Stomach (tissue), 9 donors: Measurements from ENCODE around the gene TNNI2. TPM values are rescaled to one million over a fixed set of nuclear protein-coding genes. Genes with fewer than 3 reads are reported as not detected.

ENCODE experiments used
- DNase-seq, 2 donors: peaks; one replicate each; pipeline versions ENCODE4 v3.0.0 to v3.0.0-alpha.2; 2013 to 2019
- H3K27ac ChIP-seq, 5 donors: fragments of 200-600 bp in 4 of 5; sonication (generic) in 4 of 5; one replicate each; pipeline ENCODE4 v1.5.1; 2013 to 2019; ENCODE audit warnings: mild to moderate bottlenecking in 1 of 5, moderate library complexity in 1 of 5
- H3K27me3 ChIP-seq, 3 donors: fragments of 200-600 bp; sonication (generic); one replicate each; pipeline ENCODE4 v1.5.1; 2017 to 2019; ENCODE audit warnings: mixed run types in 1 of 3
- H3K36me3 ChIP-seq, 4 donors: fragments of 200-600 bp; sonication (generic); 1 replicate in 3 of 4; 2 replicates in 1 of 4; pipeline ENCODE4 v1.5.1; 2016 to 2019
- H3K4me1 ChIP-seq, 4 donors: fragments of 200-600 bp; sonication (generic); one replicate each; pipeline ENCODE4 v1.5.1; 2016 to 2019
- H3K4me3 ChIP-seq, 4 donors: fragments of 200-600 bp; sonication (generic) in 3 of 4; one replicate each; pipeline ENCODE4 v1.5.1; 2016 to 2019; ENCODE audit warnings: mild to moderate bottlenecking in 1 of 4
- H3K9me3 ChIP-seq, 4 donors: fragments of 200-600 bp; sonication (generic); one replicate each; pipeline ENCODE4 v1.5.1; 2016 to 2019
- EP300 ChIP-seq: sonication (generic); formaldehyde crosslinking; IDR thresholded peaks from one replicate; pipeline ENCODE4 v1.6.1; 2017; ENCODE audit warnings: antibody characterized with exemption
- POLR2A ChIP-seq, 4 donors: fragments of 450-650 bp; IDR thresholded peaks; one replicate each; pipeline ENCODE4 v1.6.1; 2016; ENCODE audit warnings: antibody characterized with exemption in 4 of 4, control low read depth in 2 of 4, mild to moderate bottlenecking in 1 of 4, moderate library complexity in 1 of 4
- POLR2AphosphoS5 ChIP-seq, 3 donors: sonication (generic); formaldehyde crosslinking; IDR thresholded peaks; one replicate each; pipeline ENCODE4 v1.6.1; 2016; ENCODE audit warnings: antibody characterized with exemption in 3 of 3
- WGBS, 5 donors: extraction: QIAGEN DNeasy Blood & Tissue Kit in 3 of 5; methylation state at CpG; one replicate each; pipeline versions ENCODE4 v1.1.5 to v1.1.7; 2013 to 2018; 5-methylcytosine and 5-hydroxymethylcytosine counted together
- intact Hi-C: fragments of 100-400 bp; cut with DNase I; formaldehyde crosslinking; loops from one replicate; pipeline ENCODE4 v1.15.1; 2023; ENCODE audit warnings: low total_unique reads
- polyA plus RNA-seq, 3 donors: library from polyadenylated mRNA; stranded (reverse); fragments of 200-250 nt; gene quantifications; one replicate each; pipeline ENCODE4 v1.2.3, GENCODE V29; 2013
- total RNA-seq, 5 donors: library from RNA; depleted of rRNA; stranded (reverse); fragments of >200 nt; gene quantifications; one replicate each; pipeline versions ENCODE4 v1.1.0 to v1.2.3, GENCODE V29; 2014 to 2016
- TF ChIP-seq, protein P1 (sequence below), 7 experiments: fragments of 450-650 bp in 4 of 7; fragments of 200-600 bp in 3 of 7; sonication (generic) in 3 of 7; IDR thresholded peaks; one replicate each; pipeline ENCODE4 v1.5.1; 2016 to 2019; ENCODE audit warnings: antibody characterized with exemption in 7 of 7, control low read depth in 2 of 7, mild to moderate bottlenecking in 1 of 7
- donor health status: healthy with polysubstance abuse.
- donor health status: Bipolar disorder and iron deficiency.
- donor health status: healthy.

The TNNI2 gene
- total and polyA plus RNA-seq, 8 donors: 0.93 to 23.4 (median 12.1) TPM; not detected in 4

DNA sequence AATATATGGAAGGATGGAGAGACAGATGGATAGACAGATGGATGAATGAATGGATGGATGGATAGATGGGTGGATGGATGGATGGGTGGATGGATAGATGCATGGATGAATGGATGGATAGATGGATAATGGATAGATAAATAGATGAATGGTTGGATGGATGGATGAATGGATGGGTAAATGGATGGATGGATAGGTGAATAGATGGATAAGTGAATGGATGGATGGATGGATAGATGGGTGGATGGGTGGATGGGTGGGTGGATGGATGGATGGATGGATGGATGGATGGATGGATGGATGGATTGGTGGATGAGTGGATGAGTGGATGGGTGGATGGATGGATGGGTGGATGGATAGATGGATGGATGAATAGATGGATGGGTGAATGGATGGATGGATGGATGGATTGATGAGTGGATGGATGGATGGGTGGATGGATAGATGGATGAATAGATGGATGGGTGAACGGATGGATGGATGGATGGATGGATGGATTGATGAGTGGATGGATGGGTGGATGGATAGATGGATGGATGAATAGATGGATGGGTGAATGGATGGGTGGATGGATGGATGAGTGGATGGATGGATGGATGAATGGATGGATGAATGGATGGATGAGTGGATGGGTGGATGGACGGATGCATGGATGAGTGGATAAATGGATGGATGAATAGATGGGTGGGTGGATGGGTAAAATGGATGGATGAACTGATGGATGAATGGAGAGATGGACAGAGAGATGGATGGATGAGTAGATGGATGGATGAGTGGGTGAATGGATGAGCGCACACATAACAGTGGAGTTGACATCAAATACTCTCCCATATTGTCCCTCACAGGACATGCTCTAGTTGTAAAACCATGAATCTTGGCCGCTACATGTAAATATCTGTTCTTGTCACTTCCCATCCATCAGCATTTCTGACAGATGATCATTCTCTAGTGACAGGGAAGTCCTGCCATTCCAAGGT lies 22.9 kb downstream of the TNNI2 start:
- intact Hi-C loops: no loop called here
- Histone ChIP-seq H3K36me3 (no peaks in the 10 kb centered on the region), H3K27ac (no peak overlapping the region), H3K4me1 (peaks cover 27 to 57% (median 42%) of the 10 kb centered on the region in 4 donors), H3K4me3 (no peak overlapping the region), H3K9me3 (no peaks in the 10 kb centered on the region), H3K27me3 (no peaks in the 10 kb centered on the region)
- 89 to 92% (median 91%) methylated on average over 4 of the region's 4 CpGs for WGBS, 5 donors
- TF ChIP-seq POLR2AphosphoS5 (IDR thresholded peaks at IDR 0.05) (no peak), EP300 (no peak), POLR2A (IDR thresholded peaks at IDR 0.05) (no peak)
- TF ChIP-seq, protein P1, sequence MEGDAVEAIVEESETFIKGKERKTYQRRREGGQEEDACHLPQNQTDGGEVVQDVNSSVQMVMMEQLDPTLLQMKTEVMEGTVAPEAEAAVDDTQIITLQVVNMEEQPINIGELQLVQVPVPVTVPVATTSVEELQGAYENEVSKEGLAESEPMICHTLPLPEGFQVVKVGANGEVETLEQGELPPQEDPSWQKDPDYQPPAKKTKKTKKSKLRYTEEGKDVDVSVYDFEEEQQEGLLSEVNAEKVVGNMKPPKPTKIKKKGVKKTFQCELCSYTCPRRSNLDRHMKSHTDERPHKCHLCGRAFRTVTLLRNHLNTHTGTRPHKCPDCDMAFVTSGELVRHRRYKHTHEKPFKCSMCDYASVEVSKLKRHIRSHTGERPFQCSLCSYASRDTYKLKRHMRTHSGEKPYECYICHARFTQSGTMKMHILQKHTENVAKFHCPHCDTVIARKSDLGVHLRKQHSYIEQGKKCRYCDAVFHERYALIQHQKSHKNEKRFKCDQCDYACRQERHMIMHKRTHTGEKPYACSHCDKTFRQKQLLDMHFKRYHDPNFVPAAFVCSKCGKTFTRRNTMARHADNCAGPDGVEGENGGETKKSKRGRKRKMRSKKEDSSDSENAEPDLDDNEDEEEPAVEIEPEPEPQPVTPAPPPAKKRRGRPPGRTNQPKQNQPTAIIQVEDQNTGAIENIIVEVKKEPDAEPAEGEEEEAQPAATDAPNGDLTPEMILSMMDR (IDR thresholded peaks at IDR 0.05): no peak
- DNase-seq: no peak

DNA sequence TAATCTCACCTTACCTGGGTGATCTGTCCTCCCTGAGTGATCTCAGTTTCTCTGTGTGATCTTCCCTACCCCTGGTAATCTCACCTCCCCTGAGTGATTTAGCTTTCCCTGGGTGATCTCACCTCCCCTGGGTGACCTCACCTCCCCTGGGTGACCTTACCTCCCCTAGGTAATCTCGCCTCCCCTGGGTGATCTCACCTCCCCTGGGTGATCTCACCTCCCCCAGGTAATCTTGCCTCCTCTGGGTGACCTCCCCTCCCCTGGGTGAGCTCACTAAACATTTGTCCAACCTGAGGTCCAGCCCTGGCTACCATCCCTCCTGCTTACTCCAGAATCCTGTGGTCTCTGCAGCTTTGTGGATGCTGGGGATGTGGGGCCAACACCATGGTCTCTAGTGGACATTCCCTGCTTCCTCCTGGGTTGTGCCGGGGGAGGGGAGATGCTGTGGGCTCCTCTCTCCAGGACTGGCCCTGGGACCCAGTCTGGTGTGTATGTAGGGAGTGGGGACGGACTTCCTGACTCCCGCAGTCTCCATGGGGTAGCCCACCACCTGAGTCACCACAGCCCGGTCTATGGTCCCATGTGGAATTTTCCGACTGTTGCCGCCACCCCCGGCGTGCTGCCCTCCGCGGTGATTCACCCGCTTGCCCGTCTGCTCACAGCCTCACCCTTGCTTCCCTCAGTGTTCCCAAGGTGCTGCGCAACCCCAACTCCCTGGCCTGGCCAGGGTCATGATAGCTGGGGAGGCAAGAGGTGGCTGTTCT lies 24.0 kb downstream of the TNNI2 start:
- peak overlapping the region; percentile 9 to 87 (median 83) for H3K27ac ChIP-seq
- H3K27me3 ChIP-seq: no peaks in the 10 kb centered on the region
- H3K4me1 ChIP-seq: peaks cover 31 to 57% (median 51%) of the 10 kb centered on the region in 4 donors
- H3K36me3 ChIP-seq: no peaks in the 10 kb centered on the region
- intact Hi-C loops: no loop called here
- TF ChIP-seq POLR2AphosphoS5 (IDR thresholded peaks at IDR 0.05) (no peak), POLR2A (IDR thresholded peaks at IDR 0.05) (no peak), EP300 (no peak)
- TF ChIP-seq, protein P1 (IDR thresholded peaks at IDR 0.05): no peak
- no peaks in the 10 kb centered on the region for H3K9me3 ChIP-seq
- DNase-seq: no peak
- WGBS, 5 donors: 77 to 89% (median 86%) methylated on average over 13 to 14 of the region's 14 CpGs
- H3K4me3 ChIP-seq: no peak overlapping the region

DNA sequence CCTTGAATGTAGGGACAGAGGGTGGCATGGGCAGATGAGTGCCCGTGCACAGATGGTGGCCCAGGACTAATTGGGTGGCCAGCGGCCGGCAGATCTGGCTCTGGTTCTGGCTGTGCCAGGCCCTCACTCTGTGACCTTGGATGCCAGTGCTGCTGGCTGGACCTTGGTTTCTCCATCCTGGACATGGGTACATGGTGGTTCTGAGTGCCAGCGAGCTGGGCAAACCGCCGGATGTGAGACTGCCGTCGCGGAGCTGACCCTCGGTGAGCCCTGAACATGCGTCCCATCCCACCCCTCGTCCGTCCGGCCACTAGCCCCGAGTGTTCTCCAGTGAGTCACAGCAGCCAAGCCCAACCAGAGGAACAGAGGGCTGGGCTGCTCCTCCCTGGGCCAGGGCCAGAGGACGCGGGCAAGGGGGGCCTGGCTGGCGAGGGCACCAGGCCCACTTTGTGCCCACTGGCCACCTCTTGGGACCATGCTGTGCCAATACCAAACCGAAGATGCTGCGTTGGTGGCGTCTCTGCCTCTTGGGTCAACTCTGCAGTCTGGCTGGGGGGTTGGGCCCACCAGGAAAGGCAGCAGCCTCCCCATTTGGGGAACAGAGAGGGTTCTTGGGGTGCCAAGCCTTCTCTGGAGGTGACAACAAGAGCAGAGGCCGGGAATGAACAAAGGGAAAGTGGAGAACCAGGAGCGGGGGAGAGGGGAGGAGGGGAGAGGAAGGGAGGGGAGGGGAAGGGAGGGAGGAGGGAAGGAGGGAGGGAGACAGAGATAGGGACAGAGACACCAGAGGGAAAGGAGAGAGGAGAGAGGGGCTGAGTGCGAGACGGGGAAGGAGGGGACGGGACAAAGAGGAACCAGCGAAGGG lies 24.8 kb downstream of the TNNI2 start:
- Histone ChIP-seq H3K4me1 (peaks cover 33 to 57% (median 55%) of the 10 kb centered on the region in 4 donors), H3K4me3 (peak overlapping the region; percentile 20 to 36 (median 30)), H3K27ac (peak overlapping the region; percentile 9 to 87 (median 83)), H3K36me3 (no peaks in the 10 kb centered on the region), H3K27me3 (peaks cover 0 to 3% (median 0%) of the 10 kb centered on the region in 3 donors), H3K9me3 (no peaks in the 10 kb centered on the region)
- peak in 2 of 3 donors; percentile 48 to 49 for TF ChIP-seq POLR2AphosphoS5 (IDR thresholded peaks at IDR 0.05)
- TF ChIP-seq, protein P1 (IDR thresholded peaks at IDR 0.05): no peak
- intact Hi-C loops: no loop called here
- DNase-seq: peak; percentile 75 to 91
- 12 to 30% (median 18%) methylated on average over 15 to 27 of the region's 27 CpGs for WGBS, 5 donors
